HL-60/S4 treated with phorbol 12-myristate 13-acetate at 8.2 ng/mL for 4 days and 3 days (cell line): ENCODE measurements around the gene CD47.

Experiments
- in situ Hi-C: fragments of 300-500 bp; cut with MboI; formaldehyde crosslinking; loops from 2 replicates; pipeline ENCODE4 v1.15.0; 2022; ENCODE audit warnings: low sequenced_read_pairs

CD47 gene

GRCh38 chr3:108018552-108018951 lies 72.3 kb downstream of the CD47 start:
- in situ Hi-C loops = no loop called here

GRCh38 chr3:108017587-108017986 lies 73.2 kb downstream of the CD47 start:
- in situ Hi-C loops = no loop called here

DNA sequence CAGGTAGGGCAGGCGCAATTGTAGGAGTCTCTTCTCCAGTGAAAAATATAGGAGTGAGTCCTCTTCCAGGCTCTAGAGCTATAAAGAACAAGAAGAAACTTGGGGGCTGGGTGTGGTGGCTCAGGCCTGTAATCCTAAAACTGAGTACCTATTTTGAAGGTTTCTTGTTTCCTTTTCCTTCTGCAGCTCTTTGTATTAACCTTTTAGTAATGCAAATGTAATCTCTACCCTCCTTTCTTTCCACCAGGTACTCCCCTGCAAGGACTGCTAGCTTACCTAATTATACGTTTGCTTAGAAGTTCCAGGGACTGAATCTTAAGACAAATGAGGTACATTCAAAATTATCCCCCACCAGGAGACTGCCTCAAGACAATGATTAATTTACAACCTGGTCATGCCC lies 75.9 kb downstream of the CD47 start:
- in situ Hi-C loops = no loop called here

DNA sequence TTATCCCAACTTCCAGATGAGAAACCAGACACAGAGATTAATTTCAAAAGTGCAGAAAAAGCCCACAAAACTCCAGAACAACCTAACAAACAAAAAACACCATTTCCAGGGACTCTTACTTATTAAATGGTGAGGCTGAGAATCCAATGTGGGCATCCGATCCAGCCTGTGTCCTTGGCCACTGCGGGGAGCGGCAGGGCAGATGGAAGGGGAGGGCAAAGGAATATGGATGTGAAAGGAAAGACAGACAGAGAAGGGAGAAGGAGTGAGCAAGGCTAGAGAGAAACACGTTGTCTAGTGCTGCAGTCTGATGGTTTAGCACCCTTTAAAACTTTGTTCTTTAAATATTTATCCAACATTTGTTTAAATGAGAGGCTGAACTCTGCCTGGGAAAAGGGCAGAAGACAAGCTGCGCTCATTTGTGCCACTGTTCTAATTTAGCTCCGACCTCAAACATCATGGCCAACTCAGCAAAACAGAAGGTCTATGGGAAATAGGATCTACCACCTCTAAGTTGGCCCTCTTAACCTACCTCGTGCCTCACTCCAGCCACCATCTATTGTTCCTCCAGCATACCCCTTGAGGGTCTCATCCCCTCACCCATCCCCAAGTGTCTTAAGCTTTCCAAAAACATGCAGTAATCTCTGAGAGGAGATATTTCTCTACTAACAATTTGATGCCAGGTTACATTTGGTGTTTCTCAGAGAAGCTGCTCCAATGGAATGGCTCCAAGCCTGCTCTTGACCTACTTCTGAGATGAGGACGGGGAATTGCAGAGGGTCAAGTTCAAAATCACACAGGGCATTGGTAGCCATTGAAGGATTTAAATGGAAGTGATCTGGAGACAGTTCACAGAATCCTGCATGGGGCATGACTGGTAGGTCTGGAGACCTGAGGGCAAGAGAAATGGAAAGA lies 77.4 kb downstream of the CD47 start:
- in situ Hi-C loops = no loop called here

GRCh38 chr3:108012304-108012703 lies 78.5 kb downstream of the CD47 start:
- in situ Hi-C loops = no loop called here

GRCh38 chr3:108011616-108012015 lies 79.2 kb downstream of the CD47 start:
- in situ Hi-C loops = no loop called here

GRCh38 chr3:108008931-108009639 lies 81.7 kb downstream of the CD47 start:
- in situ Hi-C loops = no loop called here

GRCh38 chr3:108008106-108008505 lies 82.7 kb downstream of the CD47 start:
- in situ Hi-C loops = no loop called here

DNA sequence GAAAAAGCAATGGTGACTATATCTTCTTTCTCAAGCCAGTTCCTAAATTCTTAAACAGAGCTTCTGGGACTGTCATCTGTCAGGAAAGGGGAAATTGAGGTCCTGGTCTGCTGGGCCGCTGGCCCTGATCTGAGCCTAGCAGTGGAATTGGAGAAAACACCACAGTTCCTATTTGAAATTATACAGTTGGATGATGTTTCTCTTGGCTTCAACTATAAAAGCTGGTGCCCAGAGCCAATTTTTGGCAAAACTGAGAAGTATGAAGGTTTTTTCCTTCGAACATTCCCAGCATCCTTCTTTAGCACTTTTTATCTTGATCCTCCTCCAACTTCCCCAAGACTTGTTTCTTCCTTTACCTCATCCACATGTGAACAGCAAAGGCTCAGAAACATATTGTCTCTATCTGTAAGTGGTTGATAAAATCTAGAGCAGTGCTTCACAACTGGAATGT lies 83.9 kb downstream of the CD47 start:
- in situ Hi-C loops = no loop called here

- in situ Hi-C loops = no loop called here
Measured at GRCh38 chr3:108006077-108006771, 84.6 kb downstream of the CD47 start.

DNA sequence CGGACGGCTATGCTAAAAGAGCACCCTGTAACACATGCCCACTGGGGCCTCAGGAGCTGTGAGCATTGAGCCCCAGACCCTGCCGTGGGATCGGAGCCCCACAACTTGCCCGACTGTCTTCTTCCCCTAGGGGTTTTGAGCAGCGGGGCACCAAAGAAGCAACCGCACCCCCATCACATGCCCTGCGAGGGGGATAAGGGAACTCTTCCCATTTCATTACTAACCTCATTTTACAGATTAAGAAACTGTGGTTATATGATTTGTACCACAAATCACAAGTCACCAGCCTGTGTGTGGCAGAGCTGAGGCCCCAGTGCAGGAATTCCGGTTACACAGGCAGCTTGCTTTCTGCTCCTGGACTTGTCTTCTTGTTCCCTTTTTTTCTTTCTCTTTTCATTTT lies 86.2 kb downstream of the CD47 start:
- in situ Hi-C loops = no loop called here

DNA sequence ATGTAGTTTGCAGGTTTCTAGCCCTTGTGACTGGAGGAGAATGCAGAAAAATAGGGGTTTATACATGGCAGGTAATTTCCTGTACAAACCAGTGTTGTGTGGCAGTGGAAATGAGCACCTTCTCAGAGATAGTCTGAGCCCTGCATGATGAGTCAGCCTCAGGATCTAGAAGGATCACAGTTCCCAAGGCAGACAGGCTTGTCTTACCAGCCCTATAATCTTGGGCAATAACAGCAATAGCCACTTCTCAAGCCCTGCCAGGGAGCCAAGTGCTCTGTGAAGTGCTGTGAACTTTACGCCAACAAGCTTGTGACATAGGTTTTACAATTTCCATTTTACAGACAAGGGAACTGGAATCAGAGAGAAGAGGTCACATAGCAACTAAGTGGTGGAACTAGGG lies 89.4 kb downstream of the CD47 start:
- in situ Hi-C loops = no loop called here

- in situ Hi-C loops = no loop called here
Measured at GRCh38 chr3:107999215-107999775, 91.5 kb downstream of the CD47 start.

- in situ Hi-C loops = no loop called here
Measured at GRCh38 chr3:107997671-107998070, 93.2 kb downstream of the CD47 start.

DNA sequence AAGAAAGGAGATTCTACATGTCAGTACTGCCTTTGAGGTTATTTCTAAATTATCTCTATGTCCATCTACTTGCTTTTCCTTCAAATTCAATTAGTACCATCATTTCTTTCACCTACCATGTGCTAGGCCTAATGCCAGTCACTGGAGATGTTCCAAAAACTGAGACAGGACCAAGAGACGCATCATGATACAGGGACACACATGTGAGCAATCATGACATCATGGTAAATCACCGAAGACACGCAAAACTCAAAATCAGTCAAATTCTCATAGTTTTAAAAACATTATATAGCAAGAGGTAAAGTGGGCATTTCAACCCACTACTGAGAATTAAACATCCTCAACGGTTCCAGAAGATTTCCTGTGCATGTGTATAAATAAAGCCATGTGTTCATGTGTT lies 95.0 kb downstream of the CD47 start:
- in situ Hi-C loops = no loop called here

DNA sequence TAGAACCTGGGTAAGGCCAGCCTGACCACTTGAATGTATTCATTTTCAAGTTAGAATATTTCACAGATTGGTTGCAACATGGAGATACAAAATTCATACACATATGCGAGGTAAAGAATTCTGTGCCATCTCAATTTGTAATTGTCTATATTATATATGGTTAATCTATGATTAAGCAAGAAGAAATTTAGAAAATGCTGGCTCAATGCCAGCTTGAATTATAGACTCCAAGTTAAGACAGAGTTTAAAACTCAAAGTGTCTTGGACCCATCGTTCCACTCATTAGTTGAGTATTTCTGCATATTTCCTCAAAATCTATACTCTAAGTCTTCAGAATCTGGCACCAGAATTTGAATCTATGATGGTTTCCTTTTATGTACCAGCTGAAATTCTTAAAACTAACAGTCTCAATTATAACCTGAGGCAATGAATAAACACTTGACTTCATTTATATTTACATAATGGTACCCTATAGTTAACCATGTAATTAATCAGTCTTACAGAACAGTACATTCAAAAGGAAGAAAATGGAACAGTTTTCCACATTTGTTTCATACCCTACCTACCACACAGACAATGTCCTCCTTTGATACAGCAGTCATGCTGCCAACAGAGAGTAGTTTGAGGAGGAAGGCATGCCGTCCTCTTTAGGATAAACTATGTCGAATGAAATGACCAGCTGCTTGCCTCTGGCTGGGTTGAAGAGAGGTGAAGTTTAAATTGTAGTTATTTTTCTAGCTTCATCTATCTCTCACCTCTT lies 95.7 kb downstream of the CD47 start:
- in situ Hi-C loops = no loop called here

DNA sequence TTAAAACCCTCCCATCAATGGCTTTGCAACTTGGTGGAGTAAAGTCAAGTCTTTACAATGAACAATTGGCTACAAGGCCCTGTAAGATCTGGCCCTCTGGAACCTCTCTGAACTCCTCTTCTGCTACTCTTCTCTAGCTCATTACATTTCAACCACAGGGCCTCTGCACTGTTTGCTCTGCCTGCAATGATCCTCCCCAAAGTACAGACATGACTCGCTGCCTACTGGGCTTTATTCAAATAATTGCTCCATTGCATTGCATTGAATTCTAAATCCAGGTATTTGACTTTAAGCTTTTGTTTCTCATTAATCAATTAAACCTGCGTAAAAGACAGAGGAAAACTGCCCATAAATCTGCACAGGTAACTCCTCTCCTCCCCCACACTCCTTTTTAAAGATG lies 96.7 kb downstream of the CD47 start:
- in situ Hi-C loops = no loop called here

- in situ Hi-C loops = no loop called here
Measured at GRCh38 chr3:107993771-107994170, 97.1 kb downstream of the CD47 start.
